NT2/D1 (cell line): ENCODE measurements around the gene GSG1L.

ENCODE experiments used
- DNase-seq: peaks from one replicate; pipeline ENCODE4 v3.0.0-alpha.2; 2011; ENCODE audit warnings: low read depth, low spot score
- H3K27me3 ChIP-seq: 2 replicates; pipeline ENCODE4 v1.6.0; 2011; ENCODE audit warnings: mild to moderate bottlenecking; ENCODE audit not compliant: insufficient read length, insufficient read depth
- H3K36me3 ChIP-seq: 2 replicates; pipeline ENCODE4 v1.6.1; 2011; ENCODE audit warnings: mild to moderate bottlenecking, low read length, mixed read lengths; ENCODE audit not compliant: insufficient read depth, insufficient read length
- H3K4me1 ChIP-seq: 2 replicates; pipeline ENCODE4 v1.5.1; 2011; ENCODE audit not compliant: insufficient read depth, insufficient read length
- H3K4me3 ChIP-seq: 2 replicates; pipeline ENCODE4 v1.5.1; 2011; ENCODE audit warnings: low read depth; ENCODE audit not compliant: insufficient read length
- H3K9ac ChIP-seq: 2 replicates; pipeline ENCODE4 v1.6.0; 2011; ENCODE audit warnings: low read depth; ENCODE audit not compliant: insufficient read length
- H3K9me3 ChIP-seq: 2 replicates; pipeline ENCODE4 v1.5.1; 2011; ENCODE audit warnings: mild to moderate bottlenecking, low read length; ENCODE audit not compliant: insufficient read depth
- SUZ12 ChIP-seq: IDR thresholded peaks from 2 replicates; pipeline ENCODE4 v1.6.1; 2011; ENCODE audit not compliant: insufficient read length, insufficient read depth; ENCODE audit errors: extremely low read depth
- YY1 ChIP-seq: IDR thresholded peaks from 2 replicates; pipeline ENCODE4 v1.6.1; 2011; ENCODE audit not compliant: insufficient read length, insufficient read depth
- ZNF274 ChIP-seq: IDR thresholded peaks from 2 replicates; pipeline ENCODE4 v1.6.1; 2011; ENCODE audit warnings: mild to moderate bottlenecking, low read depth, low read length

The GSG1L gene

DNA sequence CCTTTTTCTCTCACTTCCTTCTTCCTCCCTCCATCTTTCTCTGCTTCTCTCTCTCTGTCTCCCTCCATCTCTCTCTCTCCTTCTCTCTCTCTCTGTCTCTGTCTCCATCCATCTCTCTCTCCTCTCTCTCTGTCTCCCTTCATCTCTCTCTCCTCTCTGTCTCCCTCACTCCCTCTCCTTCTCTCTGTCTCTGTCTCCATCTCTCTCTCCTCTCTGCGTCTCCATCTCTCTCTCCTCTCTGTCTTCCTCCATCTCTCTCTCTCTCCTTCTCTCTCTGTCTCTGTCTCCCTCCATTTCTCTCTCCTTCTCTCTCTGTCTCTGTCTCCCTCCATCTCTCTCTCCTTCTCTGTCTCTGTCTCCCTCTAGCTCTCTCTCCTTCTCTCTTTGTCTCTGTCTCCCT lies 194.1 kb downstream of the GSG1L start:
- Histone ChIP-seq H3K9ac (no peak overlapping the region), H3K9me3 (peaks cover 17% of the 10 kb centered on the region), H3K36me3 (no peaks in the 10 kb centered on the region), H3K4me1 (no peaks in the 10 kb centered on the region), H3K4me3 (no peak overlapping the region), H3K27me3 (peaks cover 13% of the 10 kb centered on the region)
- TF ChIP-seq YY1 (no peak), SUZ12 (no peak), ZNF274 (no peak)
- DNase-seq = no peak

DNA sequence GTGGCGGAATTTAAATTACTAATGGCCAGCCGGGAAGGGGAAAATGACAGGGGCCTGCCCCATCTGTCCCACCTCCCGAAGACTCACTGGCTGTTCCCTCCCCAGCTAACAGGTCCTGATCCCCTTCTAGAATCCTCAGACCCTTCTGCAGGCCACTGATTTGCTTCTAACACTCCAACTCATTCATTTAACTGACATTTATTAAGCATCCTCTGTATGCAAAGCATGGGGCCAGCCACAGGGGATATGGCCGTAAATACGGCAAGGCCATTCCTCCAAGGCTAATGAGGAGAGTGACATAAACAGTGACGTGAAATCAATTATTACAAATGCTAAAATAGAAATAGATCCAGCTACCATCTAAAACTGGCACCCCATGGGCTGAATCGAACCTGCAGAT lies 195.3 kb downstream of the GSG1L start:
- H3K9ac ChIP-seq = no peak overlapping the region
- no peak for DNase-seq
- H3K27me3 ChIP-seq = peaks cover 13% of the 10 kb centered on the region
- peaks cover 10% of the 10 kb centered on the region for H3K9me3 ChIP-seq
- H3K4me3 ChIP-seq = no peak overlapping the region
- H3K4me1 ChIP-seq = no peaks in the 10 kb centered on the region
- H3K36me3 ChIP-seq = no peaks in the 10 kb centered on the region
- no peak for TF ChIP-seq YY1
- TF ChIP-seq SUZ12 = no peak
- TF ChIP-seq ZNF274 = no peak

DNA sequence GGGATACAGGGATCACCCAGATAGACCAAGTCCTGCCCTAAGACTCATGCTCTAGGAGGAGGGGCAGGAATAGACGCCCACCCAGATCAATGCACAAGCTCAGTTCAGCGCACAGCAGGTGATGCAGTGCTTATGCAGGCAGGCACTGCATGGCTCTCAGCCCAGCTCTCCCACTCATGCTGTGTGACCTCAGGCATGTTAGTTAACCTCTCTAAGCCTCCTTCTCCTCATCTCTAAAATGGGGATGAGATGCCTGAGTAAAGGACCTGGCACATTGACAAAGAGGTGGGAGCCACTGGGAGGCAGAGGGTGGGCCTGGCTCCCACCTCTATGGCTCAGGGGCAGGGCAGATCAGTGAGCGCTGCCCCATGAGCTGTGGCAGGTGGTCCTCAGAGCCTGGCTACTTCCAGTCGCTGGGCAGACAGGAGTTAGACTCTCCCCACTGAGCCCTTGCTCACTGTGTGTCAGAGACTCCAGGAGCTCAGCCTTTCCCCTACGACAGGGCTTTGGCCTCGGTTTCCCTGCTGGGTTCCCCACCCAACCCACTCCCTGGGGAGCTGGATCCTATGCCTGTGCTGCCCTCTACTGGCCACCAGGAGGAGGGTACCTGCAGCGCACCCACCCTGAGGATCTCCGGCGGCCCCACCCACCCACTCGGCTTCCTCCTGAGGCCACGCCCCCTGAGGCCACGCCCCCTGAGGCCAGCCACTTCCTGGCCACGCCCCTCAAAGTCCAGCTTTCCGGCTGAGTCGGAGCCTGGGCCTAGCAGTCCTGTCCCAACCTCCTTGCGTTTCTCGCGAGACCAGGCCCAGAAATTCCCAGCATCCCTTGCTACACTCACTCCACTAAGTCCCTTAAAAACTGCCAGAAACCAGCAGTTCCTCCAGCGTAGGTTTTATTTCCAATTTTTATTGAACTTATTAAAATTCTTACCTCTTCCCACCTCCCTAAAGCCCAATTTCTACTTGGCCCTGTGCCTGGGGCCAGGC lies 196.1 kb downstream of the GSG1L start:
- H3K9ac ChIP-seq = no peak overlapping the region
- no peak overlapping the region for H3K4me3 ChIP-seq
- TF ChIP-seq YY1 = no peak
- no peak for TF ChIP-seq ZNF274
- TF ChIP-seq SUZ12 = no peak
- peaks cover 13% of the 10 kb centered on the region for H3K27me3 ChIP-seq
- no peaks in the 10 kb centered on the region for H3K4me1 ChIP-seq
- no peaks in the 10 kb centered on the region for H3K36me3 ChIP-seq
- DNase-seq = peak; percentile 84
- peaks cover 13% of the 10 kb centered on the region for H3K9me3 ChIP-seq

DNA sequence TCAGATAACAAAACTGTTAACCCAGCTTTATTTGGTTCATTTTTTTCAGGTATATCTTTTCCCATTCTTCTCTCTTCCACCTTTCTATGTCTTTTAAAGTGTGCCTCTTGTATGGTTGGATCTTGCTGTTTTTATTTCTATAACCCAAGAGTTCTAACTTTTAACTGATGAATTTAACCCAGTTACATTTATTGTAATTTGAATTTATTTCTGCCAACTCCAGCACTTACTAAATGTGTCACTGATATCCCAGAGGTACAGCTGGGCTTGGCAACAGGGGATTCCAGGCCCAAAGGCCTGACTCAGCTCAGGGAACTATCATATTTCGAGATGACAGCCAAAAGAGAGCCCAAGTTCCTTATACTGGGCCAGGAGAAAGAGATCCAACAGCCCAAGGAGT lies 200.1 kb downstream of the GSG1L start:
- no peaks in the 10 kb centered on the region for H3K4me1 ChIP-seq
- TF ChIP-seq SUZ12 (no peak), ZNF274 (no peak), YY1 (no peak)
- no peak overlapping the region for H3K4me3 ChIP-seq
- no peaks in the 10 kb centered on the region for H3K27me3 ChIP-seq
- no peak for DNase-seq
- no peaks in the 10 kb centered on the region for H3K36me3 ChIP-seq
- no peak overlapping the region for H3K9ac ChIP-seq
- H3K9me3 ChIP-seq = peaks cover 14% of the 10 kb centered on the region

DNA sequence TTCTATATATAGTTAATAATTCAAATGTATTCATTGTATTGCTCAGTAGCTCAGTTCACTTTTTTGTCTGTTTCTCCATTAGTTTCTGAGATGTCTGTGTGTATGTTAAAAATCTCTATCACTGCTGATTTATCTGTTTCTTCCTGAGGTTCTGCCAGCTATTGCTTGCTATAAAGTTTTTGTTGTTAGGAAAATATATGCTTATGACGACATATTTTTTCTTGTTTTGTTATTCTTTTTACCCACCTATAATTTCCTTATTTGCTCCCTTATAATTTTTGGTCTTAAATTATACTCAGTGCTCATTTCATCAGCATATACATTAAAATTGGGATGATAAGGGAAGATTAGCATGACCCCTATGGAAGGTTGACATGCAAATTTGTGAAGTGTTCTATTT lies 200.6 kb downstream of the GSG1L start:
- H3K9me3 ChIP-seq = peaks cover 14% of the 10 kb centered on the region
- no peak for DNase-seq
- H3K9ac ChIP-seq = no peak overlapping the region
- no peaks in the 10 kb centered on the region for H3K4me1 ChIP-seq
- H3K27me3 ChIP-seq = no peaks in the 10 kb centered on the region
- TF ChIP-seq SUZ12 (no peak), ZNF274 (no peak), YY1 (no peak)
- H3K4me3 ChIP-seq = no peak overlapping the region
- H3K36me3 ChIP-seq = no peaks in the 10 kb centered on the region

DNA sequence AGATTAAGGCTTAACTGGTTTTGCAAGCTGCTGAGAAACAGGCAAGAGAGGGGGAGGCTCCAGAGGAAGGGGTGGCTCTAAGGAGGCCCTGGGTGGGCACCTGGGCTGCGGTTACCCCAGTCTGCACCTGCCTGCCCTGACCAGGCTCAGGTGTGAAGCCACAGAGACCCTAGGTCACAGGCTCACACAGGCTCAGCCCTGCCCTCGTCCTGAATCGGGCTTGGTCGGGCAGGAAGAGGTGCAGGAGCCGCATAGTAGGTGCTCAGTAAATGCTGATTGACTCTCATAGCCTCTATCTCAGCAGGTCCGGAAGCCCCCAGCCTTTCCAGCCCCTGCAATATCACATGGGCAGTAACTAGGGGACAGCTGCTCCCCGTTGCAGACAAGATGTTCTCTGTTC lies 203.4 kb downstream of the GSG1L start:
- no peak overlapping the region for H3K4me3 ChIP-seq
- H3K36me3 ChIP-seq = no peaks in the 10 kb centered on the region
- no peak overlapping the region for H3K9ac ChIP-seq
- no peaks in the 10 kb centered on the region for H3K27me3 ChIP-seq
- TF ChIP-seq YY1 (no peak), ZNF274 (no peak), SUZ12 (no peak)
- no peak for DNase-seq
- peaks cover 14% of the 10 kb centered on the region for H3K9me3 ChIP-seq
- H3K4me1 ChIP-seq = peaks cover 4% of the 10 kb centered on the region

DNA sequence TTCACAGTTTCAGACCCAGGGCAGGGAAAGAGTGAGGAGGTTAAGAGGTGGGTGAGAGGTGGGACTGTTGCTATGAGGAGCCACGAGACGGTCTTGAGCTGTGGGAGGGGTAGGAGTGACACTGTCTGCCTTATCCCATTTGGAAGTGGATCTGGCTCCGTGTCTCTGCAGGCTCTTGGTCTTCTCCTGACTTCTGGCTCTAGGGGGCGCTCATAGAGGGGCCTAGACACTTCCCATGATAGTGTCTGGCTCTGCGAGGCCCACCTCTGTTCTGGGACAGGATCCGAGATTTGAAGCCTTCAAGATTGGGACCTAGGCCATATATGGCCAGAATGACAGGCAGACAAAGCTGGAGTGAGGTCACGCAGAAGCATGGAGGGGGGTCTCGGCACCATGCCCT lies 204.5 kb downstream of the GSG1L start:
- no peaks in the 10 kb centered on the region for H3K36me3 ChIP-seq
- no peak overlapping the region for H3K9ac ChIP-seq
- H3K27me3 ChIP-seq = no peaks in the 10 kb centered on the region
- no peak overlapping the region for H3K4me3 ChIP-seq
- H3K4me1 ChIP-seq = peaks cover 7% of the 10 kb centered on the region
- TF ChIP-seq SUZ12 = no peak
- no peak for TF ChIP-seq YY1
- no peak for TF ChIP-seq ZNF274
- peaks cover 14% of the 10 kb centered on the region for H3K9me3 ChIP-seq
- peak; percentile 16 for DNase-seq
